B cell (primary cell): ENCODE data around the gene HS6ST2. TPM values are rescaled to one million over a fixed set of nuclear protein-coding genes. Genes with fewer than 3 reads are reported as not detected.

Experiments used
- ATAC-seq: fragments of 200-7000 bp; cut with Tn5 transposase; one replicate; pipeline ENCODE4 v1.10.0; 2021; ENCODE audit warnings: low read depth, mild to moderate bottlenecking, moderate number of reproducible peaks, moderate library complexity
- CTCF ChIA-PET: fragments of 350-600 bp; sonication (Branson Sonifier 250); formaldehyde crosslinking; loops from one replicate; lab custom pipeline; 2021; ENCODE audit warnings: antibody characterized with exemption, inconsistent platforms; lab: Charles Lee
- POLR2A ChIA-PET: fragments of 350-600 bp; sonication (Branson Sonifier 250); formaldehyde crosslinking; loops from one replicate; lab custom pipeline; 2021; ENCODE audit warnings: antibody characterized with exemption; lab: Charles Lee
- DNase-seq: peaks from one replicate; pipeline ENCODE4 v3.0.0; 2013
- H2AFZ ChIP-seq: 2 replicates; pipeline ENCODE4 v1.6.1; 2012; ENCODE audit warnings: mild to moderate bottlenecking, low read depth, low read length; ENCODE audit not compliant: insufficient read depth, poor library complexity, severe bottlenecking
- H3K27ac ChIP-seq, 2 donors: 1 replicate in 1 of 2; 2 replicates in 1 of 2; pipeline ENCODE4 v1.5.1; 2012 to 2013; ENCODE audit warnings: low read length in 2 of 2, mild to moderate bottlenecking in 2 of 2, moderate library complexity in 1 of 2
- H3K27me3 ChIP-seq, 4 experiments: fragments of 200-600 bp in 1 of 4; sonication (generic) in 1 of 4; replicated peaks in 1 of 4; 1 replicate in 2 of 4; 2 replicates in 2 of 4; pipeline versions ENCODE4 v1.6.1 to v1.7.0; 2013 to 2016; ENCODE audit warnings: low read length in 3 of 4, mild to moderate bottlenecking in 2 of 4, mixed read lengths in 1 of 4, moderate library complexity in 1 of 4; ENCODE audit not compliant: insufficient read depth in 4 of 4, control insufficient read depth in 3 of 4; ENCODE audit errors: control extremely low read depth in 1 of 4
- H3K36me3 ChIP-seq, 2 experiments: replicated peaks in 1 of 2; 1 replicate in 1 of 2; 2 replicates in 1 of 2; pipeline versions ENCODE4 v1.6.1 to v1.7.1; 2013; ENCODE audit warnings: low read length in 1 of 2; ENCODE audit not compliant: insufficient read depth in 2 of 2, control insufficient read depth in 1 of 2; ENCODE audit errors: control extremely low read depth in 1 of 2, extremely low read depth in 1 of 2
- H3K4me1 ChIP-seq, 2 donors: fragments of 200-600 bp in 1 of 2; sonication (generic) in 1 of 2; 1 replicate in 1 of 2; 2 replicates in 1 of 2; pipeline versions ENCODE4 v1.5.1 to v1.6.1; 2013 to 2017; ENCODE audit warnings: low read length in 2 of 2; ENCODE audit not compliant: control insufficient read depth in 2 of 2, insufficient read depth in 2 of 2
- H3K4me2 ChIP-seq: replicated peaks from 2 replicates; pipeline ENCODE3; 2012; ENCODE audit warnings: mild to moderate bottlenecking, low read depth, low read length; ENCODE audit not compliant: poor library complexity, severe bottlenecking
- H3K4me3 ChIP-seq, 5 experiments: fragments of 200-600 bp in 1 of 5; sonication (generic) in 1 of 5; 1 replicate in 3 of 5; 2 replicates in 2 of 5; pipeline versions ENCODE4 v1.5.1 to v1.7.0; 2011 to 2016; ENCODE audit warnings: low read length in 4 of 5, mild to moderate bottlenecking in 4 of 5, low read depth in 2 of 5, control low read depth in 1 of 5, moderate library complexity in 1 of 5; ENCODE audit not compliant: insufficient read depth in 1 of 5; ENCODE audit errors: control extremely low read depth in 1 of 5, extremely low read depth in 1 of 5
- H3K79me2 ChIP-seq: fragments of 200-600 bp; sonication (generic); one replicate; pipeline ENCODE4 v1.6.0; 2016; ENCODE audit warnings: low read length; ENCODE audit not compliant: control insufficient read depth, insufficient read depth
- H3K9ac ChIP-seq: fragments of 200-600 bp; sonication (generic); 2 replicates; pipeline ENCODE4 v1.6.1; 2017; ENCODE audit warnings: mild to moderate bottlenecking, low read length, moderate library complexity
- H3K9me3 ChIP-seq, 3 donors: one replicate each; pipeline versions ENCODE4 v1.6.1 to v1.7.1; 2013; ENCODE audit warnings: low read length in 2 of 3; ENCODE audit not compliant: control insufficient read depth in 2 of 3, insufficient read depth in 1 of 3; ENCODE audit errors: control extremely low read depth in 1 of 3
- H4K20me1 ChIP-seq: 2 replicates; pipeline ENCODE4 v1.6.0; 2012; ENCODE audit warnings: mild to moderate bottlenecking, low read length; ENCODE audit not compliant: insufficient read depth, control insufficient read depth, poor library complexity, severe bottlenecking
- H3K27ac Mint-ChIP-seq: one replicate; pipeline ENCODE4 v1.8.0; 2021; ENCODE audit warnings: mixed read lengths
- H3K27me3 Mint-ChIP-seq: one replicate; pipeline ENCODE4 v1.8.0; 2021; ENCODE audit warnings: mixed read lengths
- H3K4me1 Mint-ChIP-seq: one replicate; pipeline ENCODE4 v1.8.0; 2021; ENCODE audit warnings: mixed read lengths
- H3K4me3 Mint-ChIP-seq: one replicate; pipeline ENCODE4 v1.8.0; 2021; ENCODE audit warnings: mixed read lengths
- H3K9me3 Mint-ChIP-seq: one replicate; pipeline ENCODE4 v1.8.0; 2022; ENCODE audit warnings: mixed read lengths; ENCODE audit not compliant: insufficient read depth
- CTCF ChIP-seq: fragments of 200-600 bp; IDR thresholded peaks from one replicate; pipeline ENCODE4 v1.8.0; 2022; ENCODE audit warnings: antibody characterized with exemption, mild to moderate bottlenecking
- EZH2 ChIP-seq: IDR thresholded peaks from 2 replicates; pipeline ENCODE4 v1.6.1; 2012; ENCODE audit warnings: borderline replicate concordance, low read depth, mild to moderate bottlenecking, moderate library complexity, low read length; ENCODE audit not compliant: insufficient read depth, poor library complexity, severe bottlenecking
- WGBS: methylation state at CpG from one replicate; pipeline ENCODE4 v1.1.5; 2013; ENCODE audit warnings: missing lambda C conversion rate; ENCODE audit not compliant: insufficient coverage; 5-methylcytosine and 5-hydroxymethylcytosine counted together
- intact Hi-C: fragments of 100-400 bp; cut with micrococcal nuclease; formaldehyde crosslinking; loops from one replicate; pipeline ENCODE4 v1.10.0; 2022
- polyA plus RNA-seq: library from polyadenylated mRNA; depleted of rRNA; stranded (reverse); fragments of >200 nt; gene quantifications from 2 replicates; pipeline ENCODE4 v1.2.3, GENCODE V29; 2012
- total RNA-seq, 2 donors: library from RNA; stranded (reverse); fragments of 120-200 nt in 1 of 2; gene quantifications; 1 replicate in 1 of 2; 2 replicates in 1 of 2; pipeline versions ENCODE4 v1.2.3 to v1.2.4, GENCODE V29; 2013 to 2022

The HS6ST2 gene
- total and polyA plus RNA-seq, 2 donors (not counting 1 experiment from before 2014, with no cell fraction given), result not detected

- no peaks in the 10 kb centered on the region for H3K9me3 Mint-ChIP-seq
- no peaks in the 10 kb centered on the region for H3K4me1 ChIP-seq
- ChIA-PET CTCF (no interaction called here), POLR2A (no interaction called here)
- H3K27me3 Mint-ChIP-seq, result peaks cover 3% of the 10 kb centered on the region
- no peaks in the 10 kb centered on the region for H4K20me1 ChIP-seq
- H3K4me2 ChIP-seq, result no peak overlapping the region
- TF ChIP-seq CTCF, result no peak
- TF ChIP-seq EZH2, result no peak
- no peak overlapping the region for H3K9ac ChIP-seq
- no peak overlapping the region for H2AFZ ChIP-seq
- no peak for DNase-seq
- no peak overlapping the region for H3K4me3 ChIP-seq
- H3K27ac Mint-ChIP-seq, result no peak overlapping the region
- H3K4me1 Mint-ChIP-seq, result no peaks in the 10 kb centered on the region
- ATAC-seq, result no peak
- H3K4me3 Mint-ChIP-seq, result no peak overlapping the region
- H3K27ac ChIP-seq, result no peak overlapping the region
- intact Hi-C loops, result no loop called here
- no peaks in the 10 kb centered on the region for H3K79me2 ChIP-seq
- no peaks in the 10 kb centered on the region for H3K9me3 ChIP-seq
- no peaks in the 10 kb centered on the region for H3K27me3 ChIP-seq
- no peaks in the 10 kb centered on the region for H3K36me3 ChIP-seq
- 73% methylated on average over 2 of the region's 4 CpGs for WGBS
Observed at GRCh38 chrX:132748909-132749308, 209.5 kb downstream of the HS6ST2 start.

- H3K79me2 ChIP-seq, result no peaks in the 10 kb centered on the region
Observed at GRCh38 chrX:132748268-132748667, 210.2 kb downstream of the HS6ST2 start.

More at GRCh38 chrX:132748268-132748667, 210.2 kb downstream of the HS6ST2 start:
- H3K27ac ChIP-seq, result no peak overlapping the region
- Mint-ChIP-seq H3K27me3 (peaks cover 3% of the 10 kb centered on the region), H3K4me3 (no peak overlapping the region), H3K9me3 (no peaks in the 10 kb centered on the region), H3K4me1 (no peaks in the 10 kb centered on the region), H3K27ac (no peak overlapping the region)
- H3K9ac ChIP-seq, result no peak overlapping the region
- ChIA-PET CTCF (no interaction called here), POLR2A (no interaction called here)
- no peaks in the 10 kb centered on the region for H3K9me3 ChIP-seq
- 100% methylated on average over 1 of the region's 5 CpGs for WGBS
- no peak overlapping the region for H3K4me2 ChIP-seq
- H2AFZ ChIP-seq, result no peak overlapping the region
- no peak overlapping the region for H3K4me3 ChIP-seq
- no peaks in the 10 kb centered on the region for H3K27me3 ChIP-seq
- intact Hi-C loops, result no loop called here
- DNase-seq, result no peak
- no peak for ATAC-seq
- H3K36me3 ChIP-seq, result no peaks in the 10 kb centered on the region
- H4K20me1 ChIP-seq, result no peaks in the 10 kb centered on the region
- H3K4me1 ChIP-seq, result no peaks in the 10 kb centered on the region
- no peak for TF ChIP-seq EZH2
- TF ChIP-seq CTCF, result no peak
